ENCODE data around the gene CAMLG. TPM values are rescaled to one million over a fixed set of nuclear protein-coding genes. Genes with fewer than 3 reads are reported as not detected.

Gene CAMLG

GRCh38 chr5:134794082-134794481 is 55.7 kb downstream of the CAMLG start:
- no peaks in the 10 kb centered on the region for H3K9me3 ChIP-seq (ENCODE audit: control insufficient read depth, low read length)
- no peak overlapping the region for H3K23ac ChIP-seq (ENCODE audit: low read length in 2 of 2)
- no peak overlapping the region for H2BK120ac ChIP-seq (ENCODE audit: low read depth, low read length)
- no peak overlapping the region for H3K4me2 ChIP-seq (ENCODE audit: low read length, poor library complexity, severe bottlenecking)
- no peak overlapping the region for H4K8ac ChIP-seq (ENCODE audit: low read length)
- H3K27me3 ChIP-seq (ENCODE audit: control insufficient read depth in 1 of 2, insufficient read depth in 1 of 2, low read length in 2 of 2), result no peaks in the 10 kb centered on the region
- peak; percentile 33 for DNase-seq
- 100% methylated on average over 2 of the region's 2 CpGs for WGBS
- peak overlapping the region; percentile 23 for H3K27ac ChIP-seq (ENCODE audit: low read length, poor library complexity, severe bottlenecking)
- H2BK5ac ChIP-seq (ENCODE audit: low read depth, low read length, poor library complexity, severe bottlenecking), result no peak overlapping the region
- no peak overlapping the region for H3K4ac ChIP-seq (ENCODE audit: low read depth in 1 of 2, low read length in 2 of 2)
- H3K18ac ChIP-seq (ENCODE audit: low read depth in 1 of 2, low read length in 2 of 2), result no peak overlapping the region
- no peak overlapping the region for H2BK12ac ChIP-seq (ENCODE audit: low read length in 2 of 2)
- H2AFZ ChIP-seq (ENCODE audit: low read depth, low read length), result no peak overlapping the region
- no peak overlapping the region for H3K9ac ChIP-seq (ENCODE audit: low read length)
- H3K14ac ChIP-seq (ENCODE audit: low read length in 2 of 2), result no peak overlapping the region
- H3K4me1 ChIP-seq (ENCODE audit: control insufficient read depth, insufficient read depth, low read depth, low read length), result peaks cover 3% of the 10 kb centered on the region
- H2BK15ac ChIP-seq (ENCODE audit: low read depth, poor library complexity, severe bottlenecking), result no peak overlapping the region
- H4K91ac ChIP-seq (ENCODE audit: low read length), result no peak overlapping the region
- no peak overlapping the region for H3K4me3 ChIP-seq (ENCODE audit: insufficient read depth in 1 of 2, low read depth in 1 of 2, low read length in 2 of 2)
- no peak overlapping the region for H2AK5ac ChIP-seq (ENCODE audit: low read length, severe bottlenecking)
- peaks cover 31 to 94% of the 10 kb centered on the region in 2 experiments for H3K36me3 ChIP-seq (ENCODE audit: control insufficient read depth in 1 of 2, insufficient read depth in 2 of 2, low read depth in 1 of 2, low read length in 2 of 2)
- peaks cover 11% of the 10 kb centered on the region for H3K79me1 ChIP-seq (replicated peaks; ENCODE audit: low read length, poor library complexity, severe bottlenecking)

DNA sequence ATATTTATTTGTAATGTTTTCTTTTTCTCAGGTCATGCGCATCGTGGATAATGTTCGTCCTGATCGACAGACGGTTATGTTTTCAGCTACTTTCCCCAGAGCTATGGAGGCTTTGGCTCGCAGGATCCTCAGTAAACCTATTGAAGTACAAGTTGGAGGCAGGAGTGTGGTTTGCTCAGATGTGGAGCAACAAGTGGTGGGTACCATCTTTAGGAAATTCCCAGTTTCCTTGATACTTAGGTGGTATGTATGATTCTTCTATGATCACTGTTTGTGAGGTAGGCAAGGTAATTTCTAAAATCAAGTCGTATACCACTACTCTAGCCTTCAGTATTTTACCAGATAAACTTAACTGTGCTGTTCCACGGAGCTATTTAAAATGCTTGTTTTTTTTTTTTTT is 56.5 kb downstream of the CAMLG start:
- Histone ChIP-seq H2BK5ac (ENCODE audit: low read depth, low read length, poor library complexity, severe bottlenecking) (no peak overlapping the region), H3K27ac (ENCODE audit: low read length, poor library complexity, severe bottlenecking) (no peak overlapping the region), H3K14ac (ENCODE audit: low read length in 2 of 2) (no peak overlapping the region), H2BK120ac (ENCODE audit: low read depth, low read length) (no peak overlapping the region), H3K4me1 (ENCODE audit: control insufficient read depth, insufficient read depth, low read depth, low read length) (peaks cover 3% of the 10 kb centered on the region), H3K36me3 (ENCODE audit: control insufficient read depth in 1 of 2, insufficient read depth in 2 of 2, low read depth in 1 of 2, low read length in 2 of 2) (peaks cover 36 to 92% of the 10 kb centered on the region in 2 experiments), H3K4me2 (ENCODE audit: low read length, poor library complexity, severe bottlenecking) (no peak overlapping the region), H4K91ac (ENCODE audit: low read length) (no peak overlapping the region), H3K18ac (ENCODE audit: low read depth in 1 of 2, low read length in 2 of 2) (no peak overlapping the region), H3K4me3 (ENCODE audit: insufficient read depth in 1 of 2, low read depth in 1 of 2, low read length in 2 of 2) (no peak overlapping the region), H2BK15ac (ENCODE audit: low read depth, poor library complexity, severe bottlenecking) (no peak overlapping the region), H2AK5ac (ENCODE audit: low read length, severe bottlenecking) (no peak overlapping the region), H3K23ac (ENCODE audit: low read length in 2 of 2) (no peak overlapping the region), H3K79me1 (replicated peaks; ENCODE audit: low read length, poor library complexity, severe bottlenecking) (peaks cover 11% of the 10 kb centered on the region), H3K27me3 (ENCODE audit: control insufficient read depth in 1 of 2, insufficient read depth in 1 of 2, low read length in 2 of 2) (no peaks in the 10 kb centered on the region), H3K9ac (ENCODE audit: low read length) (no peak overlapping the region), H2BK12ac (ENCODE audit: low read length in 2 of 2) (no peak overlapping the region), H3K4ac (ENCODE audit: low read depth in 1 of 2, low read length in 2 of 2) (no peak overlapping the region), H2AFZ (ENCODE audit: low read depth, low read length) (no peak overlapping the region), H3K9me3 (ENCODE audit: control insufficient read depth, low read length) (no peaks in the 10 kb centered on the region), H4K8ac (ENCODE audit: low read length) (no peak overlapping the region)
- WGBS, result 97% methylated on average over 7 of the region's 8 CpGs
- no peak for DNase-seq

DNA sequence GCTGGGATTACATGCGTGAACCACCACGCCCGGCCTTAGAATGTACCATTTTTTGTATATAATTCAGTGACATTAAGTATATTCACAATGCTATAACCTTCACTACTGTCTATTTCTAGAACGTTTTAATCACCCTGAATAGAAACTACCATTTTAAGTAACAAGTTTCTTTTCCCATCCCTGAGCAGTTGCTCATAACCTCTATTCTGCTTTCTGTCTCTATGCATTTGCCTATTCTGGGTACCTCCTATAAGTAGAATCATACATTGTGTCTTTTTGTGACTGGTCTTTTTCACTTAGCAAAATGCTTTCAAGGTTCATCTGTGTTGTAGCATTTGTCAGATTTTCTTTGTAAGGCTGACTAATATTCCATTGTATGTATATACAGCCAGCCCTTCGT is 60.1 kb downstream of the CAMLG start:
- H2BK5ac ChIP-seq (ENCODE audit: low read depth, low read length, poor library complexity, severe bottlenecking), result no peak overlapping the region
- H3K27ac ChIP-seq (ENCODE audit: low read length, poor library complexity, severe bottlenecking), result no peak overlapping the region
- no peak overlapping the region for H3K14ac ChIP-seq (ENCODE audit: low read length in 2 of 2)
- H3K4me2 ChIP-seq (ENCODE audit: low read length, poor library complexity, severe bottlenecking), result no peak overlapping the region
- no peak overlapping the region for H2BK120ac ChIP-seq (ENCODE audit: low read depth, low read length)
- H2AFZ ChIP-seq (ENCODE audit: low read depth, low read length), result no peak overlapping the region
- no peak overlapping the region for H4K91ac ChIP-seq (ENCODE audit: low read length)
- H2BK12ac ChIP-seq (ENCODE audit: low read length in 2 of 2), result no peak overlapping the region
- H3K4ac ChIP-seq (ENCODE audit: low read depth in 1 of 2, low read length in 2 of 2), result no peak overlapping the region
- no peak overlapping the region for H2BK15ac ChIP-seq (ENCODE audit: low read depth, poor library complexity, severe bottlenecking)
- 100% methylated on average over 2 of the region's 5 CpGs for WGBS
- no peak overlapping the region for H3K18ac ChIP-seq (ENCODE audit: low read depth in 1 of 2, low read length in 2 of 2)
- H3K23ac ChIP-seq (ENCODE audit: low read length in 2 of 2), result no peak overlapping the region
- H3K9ac ChIP-seq (ENCODE audit: low read length), result no peak overlapping the region
- no peaks in the 10 kb centered on the region for H3K9me3 ChIP-seq (ENCODE audit: control insufficient read depth, low read length)
- no peak overlapping the region for H3K4me3 ChIP-seq (ENCODE audit: insufficient read depth in 1 of 2, low read depth in 1 of 2, low read length in 2 of 2)
- H3K79me1 ChIP-seq (replicated peaks; ENCODE audit: low read length, poor library complexity, severe bottlenecking), result peaks cover 19% of the 10 kb centered on the region
- no peak overlapping the region for H4K8ac ChIP-seq (ENCODE audit: low read length)
- no peak for DNase-seq
- no peaks in the 10 kb centered on the region for H3K27me3 ChIP-seq (ENCODE audit: control insufficient read depth in 1 of 2, insufficient read depth in 1 of 2, low read length in 2 of 2)
- H3K4me1 ChIP-seq (ENCODE audit: control insufficient read depth, insufficient read depth, low read depth, low read length), result peaks cover 3% of the 10 kb centered on the region
- H2AK5ac ChIP-seq (ENCODE audit: low read length, severe bottlenecking), result no peak overlapping the region
- H3K36me3 ChIP-seq (ENCODE audit: control insufficient read depth in 1 of 2, insufficient read depth in 2 of 2, low read depth in 1 of 2, low read length in 2 of 2), result peaks cover 39 to 88% of the 10 kb centered on the region in 2 experiments

Small RNAs within 50 kb of the gene (small RNA-seq; reads per million reads assigned to genes)
- gene RNU6-1164P (ENCODE audit: low read depth), result not detected
- not detected for gene RNU6-757P (ENCODE audit: low read depth)

Data from mesenchymal stem cell (in vitro differentiated cells and primary cell).